GM19467 (cell line): ENCODE results near the gene MYPOP.
"Not testable (repeated sequence)": the region's sequence is repeated elsewhere in the genome, so short reads cannot be mapped to it uniquely, and the experiment has no call there.

Experiments used
- ATAC-seq: cut with Tn5 transposase; IDR thresholded peaks from one replicate; pipeline ENCODE4 v1.9.1; 2021; ENCODE audit warnings: mild to moderate bottlenecking, moderate library complexity; ENCODE audit not compliant: unreplicated experiment

The MYPOP gene

GRCh38 chr19:45884682-45885555 is 17.5 kb downstream of the MYPOP start:
- no peak for ATAC-seq

DNA sequence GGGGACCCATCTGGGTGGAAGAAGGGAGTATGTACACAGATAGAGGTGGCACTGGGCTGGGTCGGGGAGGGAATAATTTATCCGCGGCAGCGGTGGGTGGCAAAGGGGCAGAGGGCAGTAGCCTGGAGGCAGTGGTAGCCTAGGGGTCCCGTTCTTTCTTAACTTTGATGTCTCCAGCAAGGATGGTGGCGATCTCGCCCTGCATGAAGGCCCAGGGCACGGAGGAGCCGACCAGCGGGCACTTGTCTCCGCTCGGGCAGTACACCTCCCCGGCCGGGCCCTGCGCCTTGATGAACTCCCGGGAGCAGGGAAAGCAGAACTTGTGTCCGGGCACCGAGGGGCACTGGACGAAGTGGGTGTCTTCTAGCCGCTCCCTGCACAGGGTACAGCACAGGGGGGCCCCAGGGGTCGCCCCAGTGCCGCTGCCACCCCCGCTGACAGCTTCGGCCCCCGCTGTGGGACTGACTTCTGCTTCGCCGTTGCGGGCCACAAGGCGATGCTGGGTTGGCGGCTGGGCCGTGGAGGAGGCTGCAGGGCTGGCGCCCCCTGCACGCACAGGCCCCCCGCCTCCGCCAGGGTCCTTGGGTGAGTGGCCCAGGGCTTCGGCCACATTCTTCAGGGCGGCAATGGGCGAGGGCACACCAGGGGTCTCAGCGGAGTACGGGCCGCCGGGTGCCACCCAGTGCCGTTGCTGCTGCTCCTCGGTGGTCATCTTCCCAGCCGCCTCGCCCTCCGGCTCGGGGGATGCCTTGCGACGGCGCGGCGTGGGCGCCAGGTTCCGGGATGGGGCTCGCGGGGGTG is 18.3 kb downstream of the MYPOP start:
- no peak for ATAC-seq

GRCh38 chr19:45883586-45883880 is 18.9 kb downstream of the MYPOP start:
- ATAC-seq, result no peak

DNA sequence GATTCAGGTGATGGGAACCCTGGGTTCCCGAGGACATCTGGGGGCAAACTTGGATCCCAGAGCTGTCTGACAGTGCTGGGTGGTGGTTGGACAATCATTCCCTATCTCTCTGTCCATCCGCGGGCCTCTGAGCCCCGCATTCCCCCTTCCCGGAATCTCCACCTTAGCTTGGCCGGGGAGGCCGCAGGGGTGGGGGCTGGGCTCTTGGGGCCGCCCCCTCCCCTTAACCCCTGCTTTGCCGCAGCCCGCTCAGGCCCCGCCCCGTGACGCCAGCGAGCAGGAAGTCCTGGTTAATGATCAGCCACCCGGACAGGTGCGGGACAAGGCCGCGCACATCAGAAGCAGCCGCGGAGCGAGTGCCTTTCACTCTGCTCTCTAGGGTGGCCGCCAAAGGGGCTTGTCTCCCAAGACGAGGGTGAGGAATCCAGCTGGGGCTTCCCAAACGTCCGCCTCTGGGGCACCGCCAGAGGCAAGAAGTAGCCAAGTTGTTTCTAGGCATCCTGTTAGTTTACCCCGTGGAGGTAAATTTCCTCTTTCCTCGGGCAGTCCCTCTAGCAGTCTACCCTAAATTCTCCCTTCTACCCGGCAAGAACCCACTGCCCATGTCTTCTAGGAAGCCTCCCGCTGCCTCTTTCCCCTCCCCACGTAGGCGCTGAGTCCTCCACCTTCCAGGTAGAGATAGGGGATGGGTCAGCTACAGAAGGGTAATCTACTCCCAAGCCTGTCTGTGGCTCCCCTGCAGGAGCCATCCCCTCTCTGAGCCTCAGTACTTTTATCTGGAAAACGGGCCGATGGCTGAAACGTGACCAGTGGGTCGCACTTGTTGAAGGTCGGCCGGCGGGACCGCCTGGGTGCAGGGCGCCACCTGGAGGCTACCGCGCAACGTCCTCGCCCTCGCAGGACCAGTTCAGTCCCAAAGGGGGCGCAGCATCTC is 19.5 kb downstream of the MYPOP start:
- ATAC-seq, result peak; percentile 30

DNA sequence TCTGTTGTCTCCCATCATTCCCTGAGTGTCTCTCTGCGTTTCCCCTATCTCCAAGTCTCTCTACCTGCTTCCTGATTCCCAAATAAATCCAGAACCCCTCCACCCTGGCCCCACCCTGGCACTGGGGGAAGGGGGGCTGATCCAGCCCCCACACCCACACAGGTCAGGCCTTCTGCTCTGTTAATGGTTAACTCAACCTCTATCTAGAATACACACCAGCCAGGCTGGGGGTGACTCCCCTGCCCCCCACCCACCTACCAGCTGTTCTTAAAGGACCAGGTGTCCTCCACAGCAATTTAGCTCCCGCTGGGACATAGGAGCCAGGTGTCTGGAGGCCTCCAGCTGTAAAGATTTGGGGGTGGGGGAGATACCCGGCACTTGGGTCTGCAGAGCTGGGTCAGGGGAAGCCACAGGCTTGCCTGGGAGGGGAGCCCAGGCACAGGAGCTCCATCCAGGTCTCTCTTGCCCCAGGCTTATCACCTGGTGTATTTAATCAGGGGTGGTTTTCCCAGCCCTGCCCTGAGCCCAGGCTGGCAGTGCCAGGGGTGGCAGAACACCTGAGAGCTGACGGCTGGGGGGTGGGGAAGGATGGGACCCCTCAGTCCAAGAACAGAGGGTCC is 20.4 kb downstream of the MYPOP start:
- no peak for ATAC-seq

DNA sequence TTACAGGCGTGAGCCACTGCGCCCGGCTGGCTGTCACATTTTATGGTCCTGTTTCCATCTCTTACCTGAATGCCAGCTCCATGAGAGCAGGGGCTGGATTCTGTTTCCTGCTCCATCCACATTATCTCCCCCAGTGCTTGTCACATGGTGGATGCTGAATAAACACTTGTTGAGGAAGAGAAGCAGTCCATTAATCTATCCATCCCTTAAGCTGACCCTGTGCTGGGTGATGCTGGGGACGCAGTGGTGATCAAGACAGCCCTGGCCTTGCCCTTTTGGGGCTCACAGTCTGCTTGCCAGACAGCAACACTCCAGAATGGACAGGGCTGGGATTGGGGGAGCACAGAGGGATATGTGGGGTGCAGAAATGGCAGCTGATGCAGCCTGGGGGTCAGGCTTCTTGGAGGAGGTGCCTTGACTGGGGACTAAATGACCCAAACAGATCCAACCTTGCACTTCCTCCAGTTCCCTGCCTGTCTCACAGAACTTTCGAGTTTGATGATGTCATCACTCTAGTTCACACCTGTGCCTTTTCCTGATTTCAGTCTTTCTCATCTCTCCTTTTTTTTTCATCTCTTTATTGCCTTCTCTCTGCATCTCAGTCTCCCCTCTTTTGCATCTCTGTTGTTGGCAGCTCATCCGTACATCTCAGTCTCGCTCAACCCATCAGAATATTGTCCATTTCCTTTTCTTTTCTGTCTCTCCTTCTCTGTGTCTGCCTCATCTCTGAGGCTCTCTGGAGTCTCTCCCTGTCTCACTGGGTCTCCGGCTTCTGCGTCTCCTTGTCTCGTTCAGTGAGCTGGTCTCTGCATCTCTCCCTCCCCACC is 21.1 kb downstream of the MYPOP start:
- no peak for ATAC-seq

- ATAC-seq, result no peak
Observed at GRCh38 chr19:45879971-45880370, 22.4 kb downstream of the MYPOP start.

DNA sequence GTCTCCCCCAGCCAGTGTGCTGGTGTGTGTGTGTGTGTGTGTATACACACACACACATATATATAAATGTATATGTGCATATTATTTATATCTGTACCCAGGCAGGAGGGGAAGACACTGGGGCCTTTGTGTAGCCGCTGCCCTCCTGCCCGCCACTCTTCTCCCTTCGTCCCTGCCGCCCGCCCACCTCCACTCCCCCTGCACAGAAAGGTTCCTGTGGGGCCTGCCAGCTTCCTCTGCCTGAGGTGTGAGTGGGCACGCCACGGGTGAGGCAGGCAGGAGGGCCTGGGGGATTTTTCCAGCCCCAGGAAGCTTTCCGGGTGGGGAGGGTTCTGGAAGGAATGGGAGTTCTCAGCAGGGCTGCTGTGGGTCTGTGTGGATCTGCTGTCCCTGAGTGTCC is 23.4 kb downstream of the MYPOP start:
- ATAC-seq, result no peak

GRCh38 chr19:45878043-45878794 is 24.2 kb downstream of the MYPOP start:
- ATAC-seq, result no peak

DNA sequence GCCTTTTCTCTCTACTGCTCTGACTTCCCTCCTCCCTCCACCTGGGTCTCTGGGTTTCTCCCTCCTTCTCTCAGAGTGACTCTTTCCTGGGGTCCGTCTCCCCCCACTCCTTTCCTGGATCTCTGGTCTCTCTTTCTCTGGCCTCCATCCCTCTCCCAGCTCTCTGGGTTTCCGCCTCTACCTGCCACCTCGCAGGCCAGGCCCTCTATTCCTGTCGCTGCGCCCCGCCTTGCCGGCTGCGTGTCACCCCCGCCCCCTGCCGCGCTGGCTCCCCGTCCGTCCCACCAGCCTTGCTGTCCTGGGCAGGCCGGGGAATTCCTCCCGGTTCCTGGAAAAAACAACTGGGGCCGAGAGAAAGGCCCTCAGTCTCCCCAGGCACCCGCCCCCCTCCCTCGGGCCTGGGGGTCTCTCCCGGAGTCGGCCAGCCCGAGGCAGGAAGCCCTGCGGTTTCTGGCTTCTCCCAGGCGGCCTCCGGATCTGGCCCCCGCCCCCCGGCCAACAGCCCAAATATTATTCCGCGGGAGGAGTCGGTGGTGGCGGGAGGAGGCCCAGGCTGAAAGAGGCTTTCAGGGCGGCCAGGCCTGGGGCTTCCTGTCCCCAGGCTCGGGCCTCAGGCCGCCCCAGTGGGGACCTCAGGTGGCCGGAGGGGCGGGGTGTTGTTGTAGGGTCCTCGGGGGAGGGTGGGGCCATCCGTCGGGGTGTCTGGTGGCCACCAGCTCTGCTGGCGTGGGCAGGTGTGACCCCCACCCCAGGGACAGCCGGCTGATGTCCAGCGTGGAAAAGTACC is 25.8 kb downstream of the MYPOP start:
- ATAC-seq, result no peak

GRCh38 chr19:45876161-45876410 is 26.3 kb downstream of the MYPOP start:
- no peak for ATAC-seq

GRCh38 chr19:45874620-45874966 is 27.8 kb downstream of the MYPOP start:
- no peak for ATAC-seq

- no peak for ATAC-seq
Observed at GRCh38 chr19:45873219-45873772, 29.1 kb downstream of the MYPOP start.

DNA sequence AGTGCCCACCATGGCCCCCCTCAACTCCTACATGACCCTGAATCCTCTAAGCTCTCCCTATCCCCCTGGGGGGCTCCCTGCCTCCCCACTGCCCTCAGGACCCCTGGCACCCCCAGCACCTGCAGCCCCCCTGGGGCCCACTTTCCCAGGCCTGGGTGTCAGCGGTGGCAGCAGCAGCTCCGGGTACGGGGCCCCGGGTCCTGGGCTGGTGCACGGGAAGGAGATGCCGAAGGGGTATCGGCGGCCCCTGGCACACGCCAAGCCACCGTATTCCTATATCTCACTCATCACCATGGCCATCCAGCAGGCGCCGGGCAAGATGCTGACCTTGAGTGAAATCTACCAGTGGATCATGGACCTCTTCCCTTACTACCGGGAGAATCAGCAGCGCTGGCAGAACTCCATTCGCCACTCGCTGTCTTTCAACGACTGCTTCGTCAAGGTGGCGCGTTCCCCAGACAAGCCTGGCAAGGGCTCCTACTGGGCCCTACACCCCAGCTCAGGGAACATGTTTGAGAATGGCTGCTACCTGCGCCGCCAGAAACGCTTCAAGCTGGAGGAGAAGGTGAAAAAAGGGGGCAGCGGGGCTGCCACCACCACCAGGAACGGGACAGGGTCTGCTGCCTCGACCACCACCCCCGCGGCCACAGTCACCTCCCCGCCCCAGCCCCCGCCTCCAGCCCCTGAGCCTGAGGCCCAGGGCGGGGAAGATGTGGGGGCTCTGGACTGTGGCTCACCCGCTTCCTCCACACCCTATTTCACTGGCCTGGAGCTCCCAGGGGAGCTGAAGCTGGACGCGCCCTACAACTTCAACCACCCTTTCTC is 30.1 kb downstream of the MYPOP start:
- ATAC-seq, result no peak

- no peak for ATAC-seq
Observed at GRCh38 chr19:45870798-45871197, 31.6 kb downstream of the MYPOP start.

GRCh38 chr19:45867241-45867640 is 35.2 kb downstream of the MYPOP start:
- not testable (repeated sequence) for ATAC-seq

DNA sequence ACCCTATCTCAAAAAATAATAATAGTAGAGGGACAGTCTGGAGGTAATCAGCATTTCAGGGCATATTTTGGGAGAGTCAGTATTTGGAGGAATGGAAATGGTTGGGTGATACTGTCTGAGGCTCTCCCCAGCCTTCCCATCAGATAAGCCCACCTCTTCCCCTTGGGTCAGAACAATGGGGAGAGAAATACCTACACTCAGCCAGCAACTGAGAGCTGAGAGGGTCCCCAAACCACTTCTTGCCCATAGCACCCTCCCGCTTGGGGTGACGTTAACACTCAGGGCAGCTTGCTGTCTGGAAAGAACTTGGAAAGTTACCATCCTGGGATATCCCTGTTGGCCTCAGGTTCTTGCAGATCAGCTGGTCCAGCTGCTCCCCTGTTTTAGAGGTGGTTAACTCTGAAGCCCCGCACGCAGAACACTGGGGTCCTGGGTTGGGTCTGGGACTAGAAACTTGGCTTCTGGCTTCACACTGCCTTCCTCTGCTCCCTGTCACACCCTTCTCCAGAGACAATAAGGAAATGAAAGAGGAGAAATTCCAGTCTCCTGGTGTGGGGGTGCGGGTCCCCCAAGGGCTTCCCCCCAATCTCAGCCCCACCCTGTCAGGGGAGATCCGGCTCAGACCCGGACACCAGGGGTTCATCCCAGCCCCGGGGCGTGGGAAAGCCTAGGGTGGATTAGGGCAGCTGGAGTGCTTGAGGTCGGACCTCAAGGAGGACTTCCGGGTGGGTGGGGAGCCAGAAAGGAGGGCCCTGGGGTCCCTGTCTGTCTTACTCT is 35.8 kb downstream of the MYPOP start:
- no peak for ATAC-seq
